Endodermal cell (in vitro differentiated cells): ENCODE data around the gene TAOK1. TPM values are rescaled to one million over a fixed set of nuclear protein-coding genes. Genes with fewer than 3 reads are reported as not detected.

Source experiments
- DNase-seq: peaks from one replicate; pipeline ENCODE4 v3.0.0-alpha.2; 2017
- H3K27ac ChIP-seq: 2 replicates; pipeline ENCODE4 v1.5.1; 2013; ENCODE audit warnings: mild to moderate bottlenecking, low read depth, low read length, moderate library complexity
- H3K27me3 ChIP-seq: 2 replicates; pipeline ENCODE4 v1.6.1; 2013; ENCODE audit warnings: mild to moderate bottlenecking, low read length, moderate library complexity; ENCODE audit not compliant: insufficient read depth, control insufficient read depth, poor library complexity, severe bottlenecking
- H3K36me3 ChIP-seq: 2 replicates; pipeline ENCODE4 v1.7.0; 2013; ENCODE audit warnings: mild to moderate bottlenecking, low read length, moderate library complexity; ENCODE audit not compliant: control insufficient read depth, insufficient read depth
- H3K4me1 ChIP-seq: one replicate; pipeline ENCODE4 v1.7.0; 2013; ENCODE audit warnings: low read length; ENCODE audit not compliant: control insufficient read depth, insufficient read depth
- H3K4me3 ChIP-seq: 2 replicates; pipeline ENCODE4 v1.5.1; 2013; ENCODE audit warnings: mild to moderate bottlenecking, low read length, moderate library complexity
- H3K9ac ChIP-seq: 2 replicates; pipeline ENCODE4 v1.6.1; 2013; ENCODE audit warnings: mild to moderate bottlenecking, low read length, moderate library complexity; ENCODE audit not compliant: poor library complexity, severe bottlenecking; ENCODE audit errors: extremely low read depth
- H3K9me3 ChIP-seq: 2 replicates; pipeline ENCODE4 v1.6.1; 2013; ENCODE audit warnings: mild to moderate bottlenecking, low read length, moderate library complexity; ENCODE audit not compliant: control insufficient read depth
- H3K27ac Mint-ChIP-seq: 2 replicates; pipeline ENCODE4 v1.8.0; 2020; ENCODE audit warnings: mixed read lengths
- H3K27me3 Mint-ChIP-seq: 2 replicates; pipeline ENCODE4 v1.8.0; 2021; ENCODE audit warnings: mild to moderate bottlenecking, mixed read lengths; ENCODE audit not compliant: insufficient read depth
- H3K36me3 Mint-ChIP-seq: 2 replicates; pipeline ENCODE4 v1.8.0; 2020; ENCODE audit warnings: low read depth, mixed read lengths
- H3K4me1 Mint-ChIP-seq: 2 replicates; pipeline ENCODE4 v1.8.0; 2020; ENCODE audit warnings: mixed read lengths
- H3K4me3 Mint-ChIP-seq: 2 replicates; pipeline ENCODE4 v1.8.0; 2020; ENCODE audit warnings: mild to moderate bottlenecking, moderate library complexity, mixed read lengths
- H3K9me3 Mint-ChIP-seq: 2 replicates; pipeline ENCODE4 v1.8.0; 2020; ENCODE audit warnings: mild to moderate bottlenecking, mixed read lengths
- WGBS, 2 experiments: methylation state at CpG; one replicate each; pipeline versions ENCODE4 v1.1.5 to v1.1.7; 2013; ENCODE audit warnings: missing lambda C conversion rate in 2 of 2, mixed read lengths in 1 of 2; ENCODE audit not compliant: insufficient coverage in 1 of 2, insufficient read length in 1 of 2; 5-methylcytosine and 5-hydroxymethylcytosine counted together
- total RNA-seq, 2 donors: library from RNA; stranded (reverse); fragmentation: NEBNext Ultra II Directional in 1 of 2; extraction: Animal tissue kit (Norgen Biotek cat#: 25700) in 1 of 2; gene quantifications; 2 replicates in 1 of 2; 3 replicates in 1 of 2; pipeline ENCODE4 v1.2.1, GENCODE V29; 2021
- TF ChIP-seq, protein P1 (sequence below): fragments of 200-600 bp; sonication (generic); conservative IDR thresholded peaks from 2 replicates; pipeline ENCODE4 v1.5.0; 2021; ENCODE audit warnings: antibody characterized with exemption, mild to moderate bottlenecking

The TAOK1 gene
- total RNA-seq, 2 donors from 2014 or later: 95.9 to 102 TPM

DNA sequence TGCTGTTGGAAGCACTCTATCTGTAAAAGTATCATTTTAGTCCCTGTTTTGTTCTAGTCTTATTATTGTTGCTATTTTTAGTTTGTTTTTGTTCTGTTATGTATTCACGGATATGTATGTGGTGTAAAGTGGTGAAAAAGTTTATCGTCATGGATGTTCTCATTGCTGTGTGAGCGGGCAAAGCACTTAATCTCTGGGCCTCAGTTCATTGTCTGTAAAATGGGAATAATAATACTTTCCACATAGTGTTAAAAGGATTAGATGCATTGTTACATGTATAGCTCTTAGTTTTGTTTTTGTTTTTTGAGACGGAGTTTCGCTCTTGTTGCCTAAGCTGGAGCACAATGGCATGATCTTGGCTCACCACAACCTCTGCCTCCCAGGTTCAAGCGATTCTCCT is 19.8 kb downstream of the TAOK1 start:
- Mint-ChIP-seq H3K4me3 (no peak overlapping the region), H3K4me1 (no peaks in the 10 kb centered on the region), H3K27me3 (no peaks in the 10 kb centered on the region), H3K36me3 (peaks cover 42% of the 10 kb centered on the region), H3K27ac (no peak overlapping the region), H3K9me3 (no peaks in the 10 kb centered on the region)
- DNase-seq: no peak
- WGBS, 2 experiments: 89 to 93% methylated on average over 4 to 6 of the region's 6 CpGs
- no peak overlapping the region for H3K27ac ChIP-seq
- H3K9me3 ChIP-seq: no peaks in the 10 kb centered on the region
- H3K9ac ChIP-seq: no peak overlapping the region
- H3K27me3 ChIP-seq: no peaks in the 10 kb centered on the region
- TF ChIP-seq, protein P1, sequence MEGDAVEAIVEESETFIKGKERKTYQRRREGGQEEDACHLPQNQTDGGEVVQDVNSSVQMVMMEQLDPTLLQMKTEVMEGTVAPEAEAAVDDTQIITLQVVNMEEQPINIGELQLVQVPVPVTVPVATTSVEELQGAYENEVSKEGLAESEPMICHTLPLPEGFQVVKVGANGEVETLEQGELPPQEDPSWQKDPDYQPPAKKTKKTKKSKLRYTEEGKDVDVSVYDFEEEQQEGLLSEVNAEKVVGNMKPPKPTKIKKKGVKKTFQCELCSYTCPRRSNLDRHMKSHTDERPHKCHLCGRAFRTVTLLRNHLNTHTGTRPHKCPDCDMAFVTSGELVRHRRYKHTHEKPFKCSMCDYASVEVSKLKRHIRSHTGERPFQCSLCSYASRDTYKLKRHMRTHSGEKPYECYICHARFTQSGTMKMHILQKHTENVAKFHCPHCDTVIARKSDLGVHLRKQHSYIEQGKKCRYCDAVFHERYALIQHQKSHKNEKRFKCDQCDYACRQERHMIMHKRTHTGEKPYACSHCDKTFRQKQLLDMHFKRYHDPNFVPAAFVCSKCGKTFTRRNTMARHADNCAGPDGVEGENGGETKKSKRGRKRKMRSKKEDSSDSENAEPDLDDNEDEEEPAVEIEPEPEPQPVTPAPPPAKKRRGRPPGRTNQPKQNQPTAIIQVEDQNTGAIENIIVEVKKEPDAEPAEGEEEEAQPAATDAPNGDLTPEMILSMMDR: no peak
- H3K36me3 ChIP-seq: peaks cover 17% of the 10 kb centered on the region
- H3K4me1 ChIP-seq: no peaks in the 10 kb centered on the region
- no peak overlapping the region for H3K4me3 ChIP-seq

DNA sequence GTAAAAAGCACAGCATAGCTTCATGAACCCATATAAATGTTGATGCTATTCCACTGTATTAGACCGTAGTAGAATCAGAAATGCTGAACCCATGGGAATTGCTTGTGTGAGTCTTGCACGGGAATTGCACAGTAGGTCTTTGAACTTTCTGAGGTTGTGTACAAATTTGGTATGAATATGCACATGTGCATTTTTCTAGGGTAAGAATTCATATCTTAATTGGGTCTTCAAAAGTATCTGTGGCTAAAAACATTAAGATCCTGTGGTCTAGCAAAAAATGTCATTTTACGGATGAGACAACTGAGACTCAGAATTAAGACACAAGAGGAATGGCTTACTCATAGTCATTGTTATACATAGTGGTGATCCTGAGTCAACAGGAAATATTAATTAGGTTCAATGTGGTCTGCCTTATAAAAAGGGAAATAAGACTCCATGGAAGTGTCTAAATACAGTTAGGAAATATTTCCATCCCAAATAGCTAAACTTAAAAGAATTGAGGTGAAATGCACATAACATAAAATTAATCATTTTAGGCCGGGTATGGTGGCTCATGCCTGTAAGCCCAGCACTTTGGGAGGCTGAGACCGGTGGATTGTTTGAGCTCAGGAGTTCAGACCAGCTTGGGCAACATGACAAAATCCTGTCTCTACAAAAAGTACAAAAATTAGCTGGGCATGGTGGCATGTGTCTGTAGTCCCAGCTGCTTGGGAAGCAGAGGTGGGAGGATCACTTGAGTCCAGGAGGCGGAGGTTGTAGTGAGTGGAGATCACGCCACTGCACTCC is 22.8 kb downstream of the TAOK1 start:
- peaks cover 19% of the 10 kb centered on the region for H3K36me3 ChIP-seq
- peak overlapping the region; percentile 36 for H3K27ac ChIP-seq
- H3K27me3 ChIP-seq: no peaks in the 10 kb centered on the region
- no peaks in the 10 kb centered on the region for H3K9me3 Mint-ChIP-seq
- 93 to 96% methylated on average over 5 to 7 of the region's 7 CpGs for WGBS, 2 experiments
- no peak for DNase-seq
- H3K9ac ChIP-seq: no peak overlapping the region
- H3K4me1 ChIP-seq: no peaks in the 10 kb centered on the region
- no peaks in the 10 kb centered on the region for H3K27me3 Mint-ChIP-seq
- no peak overlapping the region for H3K4me3 Mint-ChIP-seq
- no peak overlapping the region for H3K4me3 ChIP-seq
- peaks cover 33% of the 10 kb centered on the region for H3K36me3 Mint-ChIP-seq
- peak overlapping the region; percentile 16 for H3K27ac Mint-ChIP-seq
- no peaks in the 10 kb centered on the region for H3K9me3 ChIP-seq
- no peaks in the 10 kb centered on the region for H3K4me1 Mint-ChIP-seq
- TF ChIP-seq, protein P1: no peak

DNA sequence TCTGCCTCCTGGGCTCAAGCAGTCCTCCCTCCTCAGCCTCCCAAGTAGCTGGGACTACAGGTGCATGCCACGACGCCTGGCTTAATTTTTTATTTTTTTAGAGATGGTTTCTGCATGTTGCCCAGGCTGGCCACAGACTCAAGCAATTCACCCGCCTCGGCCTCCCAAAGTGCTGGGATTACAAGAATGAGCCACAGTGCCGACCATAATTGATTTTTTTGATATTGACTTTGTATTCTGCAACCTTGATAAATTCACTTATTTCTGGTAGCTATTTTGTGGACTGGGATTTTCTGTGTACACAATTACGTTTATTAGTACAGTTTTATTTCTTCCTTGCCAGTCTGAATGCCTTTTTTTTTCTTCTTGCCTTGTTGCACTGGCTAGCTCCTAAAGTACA is 30.0 kb downstream of the TAOK1 start:
- 89 to 98% methylated on average over 4 to 5 of the region's 6 CpGs for WGBS, 2 experiments
- Histone ChIP-seq H3K36me3 (peaks cover 28% of the 10 kb centered on the region), H3K4me1 (no peaks in the 10 kb centered on the region), H3K9me3 (no peaks in the 10 kb centered on the region), H3K27me3 (no peaks in the 10 kb centered on the region), H3K9ac (no peak overlapping the region), H3K4me3 (no peak overlapping the region), H3K27ac (no peak overlapping the region)
- Mint-ChIP-seq H3K9me3 (no peaks in the 10 kb centered on the region), H3K36me3 (peaks cover 50% of the 10 kb centered on the region), H3K27me3 (no peaks in the 10 kb centered on the region), H3K27ac (no peak overlapping the region), H3K4me1 (no peaks in the 10 kb centered on the region), H3K4me3 (no peak overlapping the region)
- DNase-seq: no peak
- TF ChIP-seq, protein P1: no peak
